Upper lobe of right lung (tissue), 1 donor: Measurements from ENCODE around the gene UAP1. TPM values are rescaled to one million over a fixed set of nuclear protein-coding genes. Genes with fewer than 3 reads are reported as not detected.

Experiments
- ATAC-seq: fragments of 200-7000 bp; cut with Tn5 transposase; one replicate; pipeline ENCODE4 v1.9.1; 2020; ENCODE audit warnings: mild to moderate bottlenecking, moderate library complexity
- DNase-seq: peaks from one replicate; pipeline ENCODE4 v3.0.0-alpha.2; 2020
- H3K27ac ChIP-seq: fragments of 200-600 bp; one replicate; pipeline ENCODE4 v1.8.0; 2022
- H3K27me3 ChIP-seq: fragments of 200-600 bp; one replicate; pipeline ENCODE4 v1.8.0; 2022; ENCODE audit warnings: mild to moderate bottlenecking
- H3K36me3 ChIP-seq: fragments of 200-600 bp; one replicate; pipeline ENCODE4 v1.8.0; 2022
- H3K4me1 ChIP-seq: fragments of 200-600 bp; one replicate; pipeline ENCODE4 v1.8.0; 2022
- H3K4me3 ChIP-seq: fragments of 200-600 bp; one replicate; pipeline ENCODE4 v1.8.0; 2022; ENCODE audit warnings: mild to moderate bottlenecking
- H3K9me3 ChIP-seq: fragments of 200-600 bp; one replicate; pipeline ENCODE4 v1.8.0; 2022
- CTCF ChIP-seq: fragments of 200-600 bp; IDR thresholded peaks from one replicate; pipeline ENCODE4 v1.8.0; 2022; ENCODE audit warnings: antibody characterized with exemption
- intact Hi-C: fragments of 100-400 bp; cut with DNase I; formaldehyde crosslinking; loops from one replicate; pipeline ENCODE4 v1.11.0; 2022
- total RNA-seq: library from RNA; stranded (reverse); fragmentation: NEBNext Ultra II Directional; extraction: Animal tissue kit (Norgen Biotek cat#: 25700); gene quantifications from one replicate; pipeline ENCODE4 v1.2.1, GENCODE V29; 2021
- donor health status: DM: no; HTN: yes; CAD: no; lungs with severe emphysema.

The UAP1 gene
- total RNA-seq, 1 donor from 2014 or later: 35.0 TPM

GRCh38 chr1:162619076-162619475 is 57.6 kb downstream of the UAP1 start:
- Histone ChIP-seq H3K36me3 (no peaks in the 10 kb centered on the region), H3K27ac (no peak overlapping the region), H3K9me3 (no peaks in the 10 kb centered on the region), H3K27me3 (no peaks in the 10 kb centered on the region), H3K4me3 (no peak overlapping the region), H3K4me1 (no peaks in the 10 kb centered on the region)
- DNase-seq (no peak), ATAC-seq (no peak)
- intact Hi-C loops: no loop called here
- TF ChIP-seq CTCF: no peak

- DNase-seq (no peak), ATAC-seq (no peak)
- H3K9me3 ChIP-seq: no peaks in the 10 kb centered on the region
- no peak overlapping the region for H3K27ac ChIP-seq
- H3K27me3 ChIP-seq: no peaks in the 10 kb centered on the region
- H3K4me3 ChIP-seq: no peak overlapping the region
- H3K36me3 ChIP-seq: no peaks in the 10 kb centered on the region
- no peak for TF ChIP-seq CTCF
- intact Hi-C loops: no loop called here
- H3K4me1 ChIP-seq: no peaks in the 10 kb centered on the region
Measured at GRCh38 chr1:162621256-162621655, 59.7 kb downstream of the UAP1 start.

GRCh38 chr1:162625679-162626078 is 64.2 kb downstream of the UAP1 start:
- no peaks in the 10 kb centered on the region for H3K36me3 ChIP-seq
- TF ChIP-seq CTCF: no peak
- ATAC-seq (no peak), DNase-seq (no peak)
- H3K27ac ChIP-seq: no peak overlapping the region
- no peak overlapping the region for H3K4me3 ChIP-seq
- intact Hi-C loops: no loop called here
- peaks cover 9% of the 10 kb centered on the region for H3K4me1 ChIP-seq
- H3K9me3 ChIP-seq: no peaks in the 10 kb centered on the region
- H3K27me3 ChIP-seq: no peaks in the 10 kb centered on the region

GRCh38 chr1:162626094-162626493 is 64.6 kb downstream of the UAP1 start:
- H3K27me3 ChIP-seq: no peaks in the 10 kb centered on the region
- no peak for ATAC-seq
- H3K4me1 ChIP-seq: peaks cover 9% of the 10 kb centered on the region
- peak overlapping the region; percentile 13 for H3K27ac ChIP-seq
- H3K36me3 ChIP-seq: no peaks in the 10 kb centered on the region
- intact Hi-C loops: no loop called here
- TF ChIP-seq CTCF: no peak
- H3K4me3 ChIP-seq: no peak overlapping the region
- no peak for DNase-seq
- no peaks in the 10 kb centered on the region for H3K9me3 ChIP-seq

- H3K4me3 ChIP-seq: peak overlapping the region; percentile 15
- no peak for TF ChIP-seq CTCF
- no peaks in the 10 kb centered on the region for H3K9me3 ChIP-seq
- H3K36me3 ChIP-seq: no peaks in the 10 kb centered on the region
- H3K27ac ChIP-seq: peak overlapping the region; percentile 13
- no peak for ATAC-seq
- peaks cover 9% of the 10 kb centered on the region for H3K4me1 ChIP-seq
- H3K27me3 ChIP-seq: no peaks in the 10 kb centered on the region
- intact Hi-C loops: no loop called here
- no peak for DNase-seq
Measured at GRCh38 chr1:162626761-162627160, 65.2 kb downstream of the UAP1 start.

GRCh38 chr1:162627662-162628296 is 66.3 kb downstream of the UAP1 start:
- Histone ChIP-seq H3K4me1 (peaks cover 9% of the 10 kb centered on the region), H3K4me3 (no peak overlapping the region), H3K9me3 (no peaks in the 10 kb centered on the region), H3K36me3 (no peaks in the 10 kb centered on the region), H3K27me3 (no peaks in the 10 kb centered on the region), H3K27ac (no peak overlapping the region)
- intact Hi-C loops: no loop called here
- peak; percentile 42 for ATAC-seq
- TF ChIP-seq CTCF: peak; percentile 46
- DNase-seq: no peak
